ENCODE measurements around the gene ISG20. TPM values are rescaled to one million over a fixed set of nuclear protein-coding genes. Genes with fewer than 3 reads are reported as not detected.

The ISG20 gene
- total RNA-seq, 1 experiment from 2014 or later: 1.8 TPM

DNA sequence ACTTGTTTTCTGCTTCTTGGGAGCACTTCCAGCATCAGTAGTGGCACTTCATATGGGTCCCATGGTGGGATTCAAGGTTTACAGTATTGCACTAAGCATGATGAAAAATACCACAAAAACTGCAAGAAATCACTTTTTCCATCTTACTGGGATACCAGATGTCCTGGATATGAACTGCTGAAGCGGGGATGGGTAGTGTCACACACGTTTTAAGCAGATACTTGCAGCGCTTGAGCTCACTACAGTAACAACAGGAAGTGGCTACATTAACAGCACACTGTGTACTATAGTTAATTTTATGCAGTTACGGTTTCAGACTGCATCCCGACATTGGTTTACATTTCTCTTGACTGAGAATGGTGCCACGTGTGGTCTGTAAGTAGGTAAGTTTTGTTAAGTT is 3.5 kb upstream of the ISG20 start:
- BruUV-seq (replicated peaks): no TSS peak
- Histone ChIP-seq H3K9me3 (ENCODE audit: low read depth, low read length, poor library complexity, severe bottlenecking) (no peaks in the 10 kb centered on the region), H3K27ac (ENCODE audit: low read depth, low read length, poor library complexity, severe bottlenecking) (no peak overlapping the region), H3K4me1 (ENCODE audit: insufficient read depth, low read length, poor library complexity, severe bottlenecking) (peaks cover 7% of the 10 kb centered on the region), H3K27me3 (replicated peaks; ENCODE audit: insufficient read depth, low read depth, low read length, poor library complexity) (no peaks in the 10 kb centered on the region), H3K36me3 (ENCODE audit: insufficient read depth, low read length, poor library complexity, severe bottlenecking) (peaks cover 22% of the 10 kb centered on the region), H3K4me3 (ENCODE audit: low read depth, low read length, poor library complexity, severe bottlenecking) (no peak overlapping the region)
- TF ChIP-seq, protein P1, sequence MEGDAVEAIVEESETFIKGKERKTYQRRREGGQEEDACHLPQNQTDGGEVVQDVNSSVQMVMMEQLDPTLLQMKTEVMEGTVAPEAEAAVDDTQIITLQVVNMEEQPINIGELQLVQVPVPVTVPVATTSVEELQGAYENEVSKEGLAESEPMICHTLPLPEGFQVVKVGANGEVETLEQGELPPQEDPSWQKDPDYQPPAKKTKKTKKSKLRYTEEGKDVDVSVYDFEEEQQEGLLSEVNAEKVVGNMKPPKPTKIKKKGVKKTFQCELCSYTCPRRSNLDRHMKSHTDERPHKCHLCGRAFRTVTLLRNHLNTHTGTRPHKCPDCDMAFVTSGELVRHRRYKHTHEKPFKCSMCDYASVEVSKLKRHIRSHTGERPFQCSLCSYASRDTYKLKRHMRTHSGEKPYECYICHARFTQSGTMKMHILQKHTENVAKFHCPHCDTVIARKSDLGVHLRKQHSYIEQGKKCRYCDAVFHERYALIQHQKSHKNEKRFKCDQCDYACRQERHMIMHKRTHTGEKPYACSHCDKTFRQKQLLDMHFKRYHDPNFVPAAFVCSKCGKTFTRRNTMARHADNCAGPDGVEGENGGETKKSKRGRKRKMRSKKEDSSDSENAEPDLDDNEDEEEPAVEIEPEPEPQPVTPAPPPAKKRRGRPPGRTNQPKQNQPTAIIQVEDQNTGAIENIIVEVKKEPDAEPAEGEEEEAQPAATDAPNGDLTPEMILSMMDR (conservative IDR thresholded peaks at IDR 0.05; ENCODE audit: low read depth, low read length): no peak
- no peak for TF ChIP-seq EZH2 (IDR thresholded peaks at IDR 0.05; ENCODE audit: borderline replicate concordance, low read depth, low read length, poor library complexity, severe bottlenecking)
- intact Hi-C loops (cut with micrococcal nuclease; ENCODE audit: unreplicated experiment): no loop called here
- no peak for DNase-seq (ENCODE audit: low spot score)
- POLR2A ChIA-PET (ENCODE audit: low non-redundant PET): no interaction called here
- CTCF ChIA-PET: no interaction called here

- Histone ChIP-seq H3K27ac (ENCODE audit: low read depth, low read length, poor library complexity, severe bottlenecking) (no peak overlapping the region), H3K4me3 (ENCODE audit: low read depth, low read length, poor library complexity, severe bottlenecking) (no peak overlapping the region), H3K4me1 (ENCODE audit: insufficient read depth, low read length, poor library complexity, severe bottlenecking) (peaks cover 7% of the 10 kb centered on the region), H3K27me3 (replicated peaks; ENCODE audit: insufficient read depth, low read depth, low read length, poor library complexity) (no peaks in the 10 kb centered on the region), H3K9me3 (ENCODE audit: low read depth, low read length, poor library complexity, severe bottlenecking) (no peaks in the 10 kb centered on the region), H3K36me3 (ENCODE audit: insufficient read depth, low read length, poor library complexity, severe bottlenecking) (peaks cover 15% of the 10 kb centered on the region)
- ChIA-PET CTCF (no interaction called here), POLR2A (ENCODE audit: low non-redundant PET) (no interaction called here)
- no peak for DNase-seq (ENCODE audit: low spot score)
- no peak for TF ChIP-seq EZH2 (IDR thresholded peaks at IDR 0.05; ENCODE audit: borderline replicate concordance, low read depth, low read length, poor library complexity, severe bottlenecking)
- TF ChIP-seq, protein P1 (conservative IDR thresholded peaks at IDR 0.05; ENCODE audit: low read depth, low read length): no peak
- intact Hi-C loops (cut with micrococcal nuclease; ENCODE audit: unreplicated experiment): no loop called here
- BruUV-seq (replicated peaks): no TSS peak
Measured at GRCh38 chr15:88636050-88636449, 2.8 kb upstream of the ISG20 start.

DNA sequence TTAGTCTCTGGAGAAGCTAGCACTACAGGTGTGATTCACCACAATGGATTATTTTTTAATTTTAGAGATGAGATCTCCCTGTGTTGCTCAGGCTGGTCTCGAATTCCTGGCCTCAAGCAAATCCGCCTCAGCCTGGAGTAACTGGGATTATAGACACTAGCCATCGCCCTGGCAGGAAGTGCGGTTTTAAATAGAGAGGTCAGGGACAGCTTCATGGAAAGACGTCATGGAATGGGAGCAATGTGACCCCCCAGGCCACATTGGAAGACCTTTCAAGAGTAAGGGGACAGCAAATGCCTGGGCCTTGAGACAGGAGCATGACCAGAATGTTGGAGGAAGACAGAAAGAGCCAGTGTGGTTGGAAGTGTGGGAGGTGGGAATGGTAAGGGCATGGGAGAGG is 2.2 kb upstream of the ISG20 start:
- DNase-seq (ENCODE audit: low spot score): no peak
- Histone ChIP-seq H3K4me1 (ENCODE audit: insufficient read depth, low read length, poor library complexity, severe bottlenecking) (peaks cover 7% of the 10 kb centered on the region), H3K9me3 (ENCODE audit: low read depth, low read length, poor library complexity, severe bottlenecking) (no peaks in the 10 kb centered on the region), H3K36me3 (ENCODE audit: insufficient read depth, low read length, poor library complexity, severe bottlenecking) (peaks cover 9% of the 10 kb centered on the region), H3K27ac (ENCODE audit: low read depth, low read length, poor library complexity, severe bottlenecking) (no peak overlapping the region), H3K27me3 (replicated peaks; ENCODE audit: insufficient read depth, low read depth, low read length, poor library complexity) (no peaks in the 10 kb centered on the region), H3K4me3 (ENCODE audit: low read depth, low read length, poor library complexity, severe bottlenecking) (no peak overlapping the region)
- TF ChIP-seq EZH2 (IDR thresholded peaks at IDR 0.05; ENCODE audit: borderline replicate concordance, low read depth, low read length, poor library complexity, severe bottlenecking): no peak
- TF ChIP-seq, protein P1 (conservative IDR thresholded peaks at IDR 0.05; ENCODE audit: low read depth, low read length): no peak
- BruUV-seq (replicated peaks): no TSS peak
- intact Hi-C loops (cut with micrococcal nuclease; ENCODE audit: unreplicated experiment): no loop called here
- CTCF ChIA-PET: no interaction called here
- POLR2A ChIA-PET (ENCODE audit: low non-redundant PET): no interaction called here
